ENCODE results near the gene ZNF280C. TPM values are rescaled to one million over a fixed set of nuclear protein-coding genes. Genes with fewer than 3 reads are reported as not detected.

The ZNF280C gene
- total RNA-seq, 4 donors from 2014 or later = 2.4 to 7.0 (median 3.6) TPM

GRCh38 chrX:130267956-130268448 is 697 bp downstream of the ZNF280C start:
- TF ChIP-seq EP300 (IDR thresholded peaks at IDR 0.05) = no peak
- TF ChIP-seq, protein P1, sequence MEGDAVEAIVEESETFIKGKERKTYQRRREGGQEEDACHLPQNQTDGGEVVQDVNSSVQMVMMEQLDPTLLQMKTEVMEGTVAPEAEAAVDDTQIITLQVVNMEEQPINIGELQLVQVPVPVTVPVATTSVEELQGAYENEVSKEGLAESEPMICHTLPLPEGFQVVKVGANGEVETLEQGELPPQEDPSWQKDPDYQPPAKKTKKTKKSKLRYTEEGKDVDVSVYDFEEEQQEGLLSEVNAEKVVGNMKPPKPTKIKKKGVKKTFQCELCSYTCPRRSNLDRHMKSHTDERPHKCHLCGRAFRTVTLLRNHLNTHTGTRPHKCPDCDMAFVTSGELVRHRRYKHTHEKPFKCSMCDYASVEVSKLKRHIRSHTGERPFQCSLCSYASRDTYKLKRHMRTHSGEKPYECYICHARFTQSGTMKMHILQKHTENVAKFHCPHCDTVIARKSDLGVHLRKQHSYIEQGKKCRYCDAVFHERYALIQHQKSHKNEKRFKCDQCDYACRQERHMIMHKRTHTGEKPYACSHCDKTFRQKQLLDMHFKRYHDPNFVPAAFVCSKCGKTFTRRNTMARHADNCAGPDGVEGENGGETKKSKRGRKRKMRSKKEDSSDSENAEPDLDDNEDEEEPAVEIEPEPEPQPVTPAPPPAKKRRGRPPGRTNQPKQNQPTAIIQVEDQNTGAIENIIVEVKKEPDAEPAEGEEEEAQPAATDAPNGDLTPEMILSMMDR (IDR thresholded peaks at IDR 0.05) = no peak
- TF ChIP-seq POLR2A (IDR thresholded peaks at IDR 0.05) = no peak
- DNase-seq (ENCODE audit: low spot score in 2 of 2) = no peak
- H3K4me1 ChIP-seq = peaks cover 0 to 7% (median 0%) of the 10 kb centered on the region in 4 donors
- H3K9me3 ChIP-seq = no peaks in the 10 kb centered on the region
- H3K27ac ChIP-seq = peak overlapping the region in 3 of 4 donors; percentile 80 to 84 (median 83)
- H3K27me3 ChIP-seq = no peaks in the 10 kb centered on the region
- 1 to 28% methylated on average over 10 to 13 of the region's 13 CpGs for WGBS, 2 donors
- H3K4me3 ChIP-seq = peak overlapping the region; percentile 38 to 77 (median 55)
- no peaks in the 10 kb centered on the region for H3K36me3 ChIP-seq

DNA sequence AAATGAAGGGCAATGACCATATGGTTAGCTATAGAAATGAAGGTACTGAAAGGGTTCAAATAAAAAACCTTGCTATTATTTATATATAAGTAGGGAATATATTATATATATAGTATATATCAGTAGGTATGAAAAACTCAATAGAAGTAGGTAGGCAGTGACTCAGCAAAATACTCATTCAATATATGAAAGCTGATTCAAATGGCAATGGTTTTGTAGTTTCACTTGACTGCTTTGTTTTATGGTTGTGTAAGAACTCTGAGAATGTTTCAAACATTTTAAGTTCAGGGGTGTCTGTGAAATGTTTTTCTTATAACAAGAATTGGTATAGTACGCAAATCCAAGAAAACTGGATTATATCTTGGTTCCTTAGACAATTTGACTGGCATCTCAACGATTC is 4.1 kb downstream of the ZNF280C start:
- Histone ChIP-seq H3K27me3 (no peaks in the 10 kb centered on the region), H3K27ac (no peak overlapping the region), H3K4me3 (no peak overlapping the region), H3K36me3 (no peaks in the 10 kb centered on the region), H3K9me3 (no peaks in the 10 kb centered on the region), H3K4me1 (peaks cover 0 to 7% (median 0%) of the 10 kb centered on the region in 4 donors)
- TF ChIP-seq POLR2A (IDR thresholded peaks at IDR 0.05) (no peak), EP300 (IDR thresholded peaks at IDR 0.05) (no peak)
- TF ChIP-seq, protein P1 (IDR thresholded peaks at IDR 0.05) = no peak
- no peak for DNase-seq (ENCODE audit: low spot score in 2 of 2)
- WGBS, 2 donors = 78 to 96% methylated on average over 2 of the region's 2 CpGs

GRCh38 chrX:130263016-130263415 is 5.7 kb downstream of the ZNF280C start:
- H3K36me3 ChIP-seq = no peaks in the 10 kb centered on the region
- no peaks in the 10 kb centered on the region for H3K9me3 ChIP-seq
- no peak overlapping the region for H3K4me3 ChIP-seq
- H3K27me3 ChIP-seq = no peaks in the 10 kb centered on the region
- TF ChIP-seq, protein P1 (IDR thresholded peaks at IDR 0.05) = no peak
- no peak for TF ChIP-seq EP300 (IDR thresholded peaks at IDR 0.05)
- no peak for TF ChIP-seq POLR2A (IDR thresholded peaks at IDR 0.05)
- no peak for DNase-seq (ENCODE audit: low spot score in 2 of 2)
- H3K27ac ChIP-seq = no peak overlapping the region
- peaks cover 0 to 7% (median 0%) of the 10 kb centered on the region in 4 donors for H3K4me1 ChIP-seq

- H3K27ac ChIP-seq = no peak overlapping the region
- no peak overlapping the region for H3K4me3 ChIP-seq
- 88 to 89% methylated on average over 3 of the region's 3 CpGs for WGBS, 2 donors
- no peaks in the 10 kb centered on the region for H3K27me3 ChIP-seq
- H3K4me1 ChIP-seq = peaks cover 0 to 1% (median 0%) of the 10 kb centered on the region in 4 donors
- no peak for DNase-seq (ENCODE audit: low spot score in 2 of 2)
- H3K9me3 ChIP-seq = no peaks in the 10 kb centered on the region
- TF ChIP-seq, protein P1 (IDR thresholded peaks at IDR 0.05) = no peak
- TF ChIP-seq EP300 (IDR thresholded peaks at IDR 0.05) (no peak), POLR2A (IDR thresholded peaks at IDR 0.05) (no peak)
- H3K36me3 ChIP-seq = no peaks in the 10 kb centered on the region
Observed at GRCh38 chrX:130262231-130262630, 6.5 kb downstream of the ZNF280C start.

DNA sequence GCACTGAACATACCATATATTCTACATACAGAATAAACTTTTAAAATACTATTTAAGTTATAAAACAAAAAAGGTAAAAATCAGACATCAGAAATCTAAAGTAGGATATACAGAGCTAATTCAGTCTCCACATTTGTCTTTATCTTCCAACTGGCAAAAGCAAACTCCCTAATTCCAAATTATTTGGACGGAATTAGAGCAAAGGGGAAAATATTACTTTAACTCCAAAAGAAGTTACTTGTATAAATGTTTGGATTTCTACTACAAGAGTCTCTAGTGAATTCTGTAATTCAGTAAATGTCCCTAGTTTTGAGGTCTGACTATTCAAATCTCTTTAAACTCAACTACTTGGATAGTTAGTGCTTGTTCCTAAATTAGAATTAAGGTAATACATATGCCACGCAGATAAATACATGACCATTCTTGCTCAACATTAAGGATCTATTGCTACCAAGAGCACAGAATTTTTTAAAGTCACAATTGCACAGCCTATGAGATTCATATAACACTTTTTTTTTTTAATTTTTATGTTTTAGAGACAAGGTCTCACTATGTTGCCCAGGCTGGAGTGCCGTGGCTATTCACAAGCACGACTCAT is 7.3 kb downstream of the ZNF280C start:
- H3K36me3 ChIP-seq = no peaks in the 10 kb centered on the region
- no peak for TF ChIP-seq EP300 (IDR thresholded peaks at IDR 0.05)
- TF ChIP-seq, protein P1 (IDR thresholded peaks at IDR 0.05) = no peak
- no peak for TF ChIP-seq POLR2A (IDR thresholded peaks at IDR 0.05)
- H3K27ac ChIP-seq = no peak overlapping the region
- DNase-seq (ENCODE audit: low spot score in 2 of 2) = no peak
- no peaks in the 10 kb centered on the region for H3K4me1 ChIP-seq
- H3K9me3 ChIP-seq = no peaks in the 10 kb centered on the region
- WGBS, 2 donors = 66 to 67% methylated on average over 4 of the region's 4 CpGs
- no peaks in the 10 kb centered on the region for H3K27me3 ChIP-seq
- no peak overlapping the region for H3K4me3 ChIP-seq

All from tibial nerve (tissue), 4 donors.